Testis (tissue), 2 donors: ENCODE results near the gene MAN1A1.

ENCODE experiments used
- POLR2A ChIP-seq: fragments of 450-650 bp; IDR thresholded peaks from one replicate; pipeline ENCODE4 v1.6.1; 2017; ENCODE audit warnings: antibody characterized with exemption, mild to moderate bottlenecking, moderate library complexity
- TF ChIP-seq, protein P1 (sequence below), 3 experiments: fragments of 450-650 bp in 2 of 3; fragments of 200-600 bp in 1 of 3; sonication (generic) in 1 of 3; IDR thresholded peaks; one replicate each; pipeline ENCODE4 v1.5.1; 2016 to 2019; ENCODE audit warnings: antibody characterized with exemption in 3 of 3, mild to moderate bottlenecking in 2 of 3, moderate library complexity in 1 of 3

DNA sequence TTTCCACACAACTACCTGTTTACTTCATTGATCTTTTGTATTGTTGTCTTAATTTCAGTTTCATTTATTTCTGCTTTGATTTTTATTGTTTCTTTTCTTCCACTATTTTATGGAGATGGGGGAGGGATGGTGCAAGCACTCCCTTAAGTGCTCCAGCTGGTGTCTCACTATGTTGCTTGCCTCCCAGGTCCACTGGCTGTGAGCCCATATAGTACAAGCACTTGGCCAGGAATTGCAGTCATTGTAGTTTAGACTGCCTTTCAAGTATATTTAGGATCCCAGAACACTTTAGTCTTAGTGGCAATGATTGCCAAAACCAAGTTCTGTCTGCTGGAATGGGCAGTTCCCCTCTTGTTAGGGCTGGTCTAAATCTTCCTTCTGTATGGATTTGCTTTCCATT, 34.9 kb upstream of the MAN1A1 start:
- TF ChIP-seq, protein P1, sequence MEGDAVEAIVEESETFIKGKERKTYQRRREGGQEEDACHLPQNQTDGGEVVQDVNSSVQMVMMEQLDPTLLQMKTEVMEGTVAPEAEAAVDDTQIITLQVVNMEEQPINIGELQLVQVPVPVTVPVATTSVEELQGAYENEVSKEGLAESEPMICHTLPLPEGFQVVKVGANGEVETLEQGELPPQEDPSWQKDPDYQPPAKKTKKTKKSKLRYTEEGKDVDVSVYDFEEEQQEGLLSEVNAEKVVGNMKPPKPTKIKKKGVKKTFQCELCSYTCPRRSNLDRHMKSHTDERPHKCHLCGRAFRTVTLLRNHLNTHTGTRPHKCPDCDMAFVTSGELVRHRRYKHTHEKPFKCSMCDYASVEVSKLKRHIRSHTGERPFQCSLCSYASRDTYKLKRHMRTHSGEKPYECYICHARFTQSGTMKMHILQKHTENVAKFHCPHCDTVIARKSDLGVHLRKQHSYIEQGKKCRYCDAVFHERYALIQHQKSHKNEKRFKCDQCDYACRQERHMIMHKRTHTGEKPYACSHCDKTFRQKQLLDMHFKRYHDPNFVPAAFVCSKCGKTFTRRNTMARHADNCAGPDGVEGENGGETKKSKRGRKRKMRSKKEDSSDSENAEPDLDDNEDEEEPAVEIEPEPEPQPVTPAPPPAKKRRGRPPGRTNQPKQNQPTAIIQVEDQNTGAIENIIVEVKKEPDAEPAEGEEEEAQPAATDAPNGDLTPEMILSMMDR (IDR thresholded peaks at IDR 0.05): no peak
- no peak for TF ChIP-seq POLR2A
